ENCODE data around the gene PPP3CA.

Gene PPP3CA

GRCh38 chr4:101348995-101349800, 1.9 kb upstream of the PPP3CA start:
- Histone ChIP-seq H3K79me2 (ENCODE audit: control insufficient read depth, insufficient read depth, low read length, unreplicated experiment) (peaks cover 23% of the 10 kb centered on the region), H3K4me3 (ENCODE audit: low read depth, low read length) (peak overlapping the region; percentile 99), H2AFZ (ENCODE audit: low read length, unreplicated experiment) (no peak overlapping the region), H3K36me3 (ENCODE audit: insufficient read depth, low read length) (no peaks in the 10 kb centered on the region), H3K27ac (ENCODE audit: low read depth, low read length) (peak overlapping the region; percentile 74), H3K27me3 (ENCODE audit: insufficient read depth, low read length) (no peaks in the 10 kb centered on the region), H3K4me1 (ENCODE audit: control insufficient read depth, insufficient read depth, low read length, unreplicated experiment) (peaks cover 20% of the 10 kb centered on the region)

GRCh38 chr4:101348367-101348827, 1.1 kb upstream of the PPP3CA start:
- H2AFZ ChIP-seq (ENCODE audit: low read length, unreplicated experiment), result peak overlapping the region; percentile 88

DNA sequence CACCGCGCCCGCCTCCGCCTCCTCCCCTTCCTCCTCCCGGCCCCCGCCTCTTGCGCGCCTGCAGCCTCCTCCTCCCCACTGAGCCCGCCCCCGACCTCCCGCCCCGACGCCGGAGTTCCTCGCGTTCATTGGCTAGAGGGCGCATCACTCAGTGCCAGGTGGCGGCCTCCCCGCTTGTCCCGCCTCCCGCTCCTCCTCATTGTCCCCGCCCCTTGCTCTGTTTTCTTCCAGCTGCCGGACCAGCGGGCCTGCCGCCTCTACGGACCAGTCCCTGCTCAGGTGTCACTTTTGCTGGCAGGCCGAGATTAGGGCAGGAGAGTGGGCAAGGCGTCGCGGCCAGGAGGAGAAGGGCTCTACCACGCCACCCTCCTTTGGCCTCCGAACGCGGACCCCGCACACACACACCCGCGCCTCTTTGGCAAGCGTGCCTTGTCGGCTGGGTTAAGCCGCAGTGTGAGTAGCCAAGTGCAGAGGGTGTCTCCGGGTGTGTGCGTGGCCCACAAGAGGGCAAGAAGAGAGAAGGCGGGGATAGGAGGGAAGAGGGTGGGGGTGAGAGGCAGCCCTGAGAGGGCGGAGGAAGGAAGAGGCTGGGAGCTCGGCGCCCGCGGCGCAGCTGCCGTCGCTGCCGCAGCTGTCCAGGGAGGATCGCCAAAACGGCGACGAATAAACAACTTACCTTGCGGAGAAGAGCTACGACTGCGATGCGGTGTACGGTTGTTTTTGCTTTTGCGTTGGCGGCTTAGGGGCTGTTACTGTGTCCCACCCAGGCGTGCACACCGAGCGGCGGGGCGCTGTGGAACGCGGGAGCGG, 436 bp upstream of the PPP3CA start:
- Histone ChIP-seq H3K4me1 (ENCODE audit: control insufficient read depth, insufficient read depth, low read length, unreplicated experiment) (peaks cover 27% of the 10 kb centered on the region), H3K4me3 (ENCODE audit: low read depth, low read length) (peak overlapping the region; percentile 99), H3K27ac (ENCODE audit: low read depth, low read length) (peak overlapping the region; percentile 74), H3K36me3 (ENCODE audit: insufficient read depth, low read length) (no peaks in the 10 kb centered on the region), H2AFZ (ENCODE audit: low read length, unreplicated experiment) (peak overlapping the region; percentile 88), H3K27me3 (ENCODE audit: insufficient read depth, low read length) (no peaks in the 10 kb centered on the region), H3K79me2 (ENCODE audit: control insufficient read depth, insufficient read depth, low read length, unreplicated experiment) (peaks cover 37% of the 10 kb centered on the region)

More at GRCh38 chr4:101348367-101348827, 1.1 kb upstream of the PPP3CA start:
- peak overlapping the region; percentile 74 for H3K27ac ChIP-seq (ENCODE audit: low read depth, low read length)
- H3K79me2 ChIP-seq (ENCODE audit: control insufficient read depth, insufficient read depth, low read length, unreplicated experiment), result peaks cover 31% of the 10 kb centered on the region
- H3K4me1 ChIP-seq (ENCODE audit: control insufficient read depth, insufficient read depth, low read length, unreplicated experiment), result peaks cover 24% of the 10 kb centered on the region
- no peaks in the 10 kb centered on the region for H3K27me3 ChIP-seq (ENCODE audit: insufficient read depth, low read length)
- H3K4me3 ChIP-seq (ENCODE audit: low read depth, low read length), result peak overlapping the region; percentile 99
- H3K36me3 ChIP-seq (ENCODE audit: insufficient read depth, low read length), result no peaks in the 10 kb centered on the region

DNA sequence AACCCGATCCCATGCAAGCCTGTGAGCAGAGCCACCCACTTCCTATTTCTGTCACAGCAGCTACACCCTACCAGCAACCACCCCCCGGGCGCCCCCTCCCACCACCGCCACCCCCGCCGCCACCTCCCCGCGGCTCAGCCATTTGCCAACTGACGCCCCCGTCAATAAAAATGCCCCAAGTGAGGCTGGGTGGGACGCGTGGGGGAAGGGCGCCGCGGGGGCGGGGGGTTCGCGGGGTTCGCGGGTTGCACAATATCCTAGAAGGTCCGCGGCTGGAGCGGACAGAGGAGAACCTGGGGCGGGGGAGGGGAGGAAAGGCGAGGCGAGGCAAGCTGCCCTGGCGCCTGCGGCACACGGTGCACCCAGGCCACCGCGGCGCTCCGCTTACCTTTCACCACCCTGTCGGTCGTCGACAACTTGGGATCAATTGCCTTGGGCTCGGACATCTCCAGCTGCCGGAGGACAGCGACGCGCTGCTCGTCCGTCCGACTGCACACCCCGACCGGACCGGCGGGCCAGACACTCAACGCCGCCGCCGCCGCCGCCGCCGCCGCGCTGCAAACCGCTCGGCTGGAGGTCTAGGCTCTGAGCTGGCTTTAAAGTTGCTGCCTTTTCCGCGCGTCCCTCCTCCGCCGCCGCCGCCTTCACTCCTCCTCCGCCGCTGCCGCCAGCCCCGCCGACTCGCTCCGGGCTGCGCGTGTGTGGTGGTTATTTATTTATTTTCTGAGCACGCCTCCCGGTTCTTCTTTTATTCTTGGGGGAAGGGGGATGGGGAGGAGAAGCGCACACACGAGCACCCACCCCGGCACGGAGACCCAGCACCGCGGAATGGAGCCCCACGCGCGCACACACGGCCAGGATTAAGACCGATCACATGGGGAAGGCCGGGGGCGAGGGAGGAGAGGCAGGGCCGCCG, 717 bp downstream of the PPP3CA start:
- Histone ChIP-seq H3K27me3 (ENCODE audit: insufficient read depth, low read length) (no peaks in the 10 kb centered on the region), H3K27ac (ENCODE audit: low read depth, low read length) (peak overlapping the region; percentile 53), H2AFZ (ENCODE audit: low read length, unreplicated experiment) (peak overlapping the region; percentile 55), H3K36me3 (ENCODE audit: insufficient read depth, low read length) (no peaks in the 10 kb centered on the region), H3K79me2 (ENCODE audit: control insufficient read depth, insufficient read depth, low read length, unreplicated experiment) (peaks cover 48% of the 10 kb centered on the region), H3K4me1 (ENCODE audit: control insufficient read depth, insufficient read depth, low read length, unreplicated experiment) (peaks cover 27% of the 10 kb centered on the region), H3K4me3 (ENCODE audit: low read depth, low read length) (peak overlapping the region; percentile 99)

DNA sequence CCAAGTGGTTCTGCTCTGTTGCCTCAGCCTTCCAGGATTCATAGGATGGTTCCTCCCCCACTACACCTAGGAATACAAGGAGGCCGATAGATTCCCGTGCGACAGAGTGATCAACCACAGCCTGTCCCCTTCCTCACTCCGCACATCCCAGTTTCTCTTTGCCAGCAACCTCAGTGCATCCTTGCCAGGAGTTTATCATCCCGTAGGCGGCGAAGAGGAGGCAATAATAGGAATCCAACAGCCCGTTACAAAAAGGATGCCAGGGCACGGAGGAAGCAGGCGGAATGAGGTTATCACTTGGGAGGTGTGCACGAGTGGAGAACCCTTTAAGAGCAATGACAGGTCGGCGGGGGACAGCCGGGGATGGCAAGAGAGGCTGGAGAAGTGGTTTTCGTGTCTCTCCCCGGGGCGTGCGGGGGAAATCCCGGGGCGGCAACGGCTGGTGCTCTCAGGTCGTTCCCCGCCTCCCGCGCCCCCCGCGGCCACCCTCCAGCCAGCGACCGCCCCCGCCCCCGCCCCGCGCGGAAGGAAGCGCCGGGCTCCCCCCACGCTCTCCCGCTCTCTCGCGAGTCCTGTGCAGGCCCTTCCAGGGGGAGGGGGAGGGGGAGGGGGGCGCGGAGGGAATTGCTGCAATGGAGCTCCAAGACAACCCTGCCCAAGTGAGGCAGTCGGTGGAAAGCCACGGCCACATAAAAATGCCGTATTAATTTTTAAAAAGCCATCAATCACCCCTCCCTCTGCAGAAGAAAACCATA, 1.6 kb downstream of the PPP3CA start:
- H3K79me2 ChIP-seq (ENCODE audit: control insufficient read depth, insufficient read depth, low read length, unreplicated experiment), result peaks cover 55% of the 10 kb centered on the region

GRCh38 chr4:101345271-101345595, 2.1 kb downstream of the PPP3CA start:
- Histone ChIP-seq H2AFZ (ENCODE audit: low read length, unreplicated experiment) (peak overlapping the region; percentile 84), H3K27me3 (ENCODE audit: insufficient read depth, low read length) (no peaks in the 10 kb centered on the region), H3K4me1 (ENCODE audit: control insufficient read depth, insufficient read depth, low read length, unreplicated experiment) (peaks cover 32% of the 10 kb centered on the region), H3K36me3 (ENCODE audit: insufficient read depth, low read length) (no peaks in the 10 kb centered on the region), H3K4me3 (ENCODE audit: low read depth, low read length) (peak overlapping the region; percentile 99), H3K27ac (ENCODE audit: low read depth, low read length) (peak overlapping the region; percentile 64; the same call in 1 of the 2 replicates), H3K79me2 (ENCODE audit: control insufficient read depth, insufficient read depth, low read length, unreplicated experiment) (peaks cover 60% of the 10 kb centered on the region)

More for the DNA sequence above, 1.6 kb downstream of the PPP3CA start:
- peak overlapping the region; percentile 64; the same call in 1 of the 2 replicates for H3K27ac ChIP-seq (ENCODE audit: low read depth, low read length)
- H3K27me3 ChIP-seq (ENCODE audit: insufficient read depth, low read length), result no peaks in the 10 kb centered on the region
- no peaks in the 10 kb centered on the region for H3K36me3 ChIP-seq (ENCODE audit: insufficient read depth, low read length)
- H3K4me3 ChIP-seq (ENCODE audit: low read depth, low read length), result peak overlapping the region; percentile 99
- peaks cover 29% of the 10 kb centered on the region for H3K4me1 ChIP-seq (ENCODE audit: control insufficient read depth, insufficient read depth, low read length, unreplicated experiment)
- peak overlapping the region; percentile 84 for H2AFZ ChIP-seq (ENCODE audit: low read length, unreplicated experiment)

- Histone ChIP-seq H3K4me1 (ENCODE audit: control insufficient read depth, insufficient read depth, low read length, unreplicated experiment) (peaks cover 24% of the 10 kb centered on the region), H3K27ac (ENCODE audit: low read depth, low read length) (no peak overlapping the region), H3K27me3 (ENCODE audit: insufficient read depth, low read length) (no peaks in the 10 kb centered on the region), H3K79me2 (ENCODE audit: control insufficient read depth, insufficient read depth, low read length, unreplicated experiment) (peaks cover 84% of the 10 kb centered on the region), H2AFZ (ENCODE audit: low read length, unreplicated experiment) (no peak overlapping the region), H3K4me3 (ENCODE audit: low read depth, low read length) (no peak overlapping the region), H3K36me3 (ENCODE audit: insufficient read depth, low read length) (0 out of 2 replicates have a peak, but pooled peaks cover 3% of the 10 kb centered on the region)
These were observed 8.0 kb downstream of the PPP3CA start for GRCh38 chr4:101339332-101339731.

- Histone ChIP-seq H3K27ac (ENCODE audit: low read depth, low read length) (no peak overlapping the region), H3K4me3 (ENCODE audit: low read depth, low read length) (no peak overlapping the region), H2AFZ (ENCODE audit: low read length, unreplicated experiment) (no peak overlapping the region), H3K79me2 (ENCODE audit: control insufficient read depth, insufficient read depth, low read length, unreplicated experiment) (peaks cover 76% of the 10 kb centered on the region), H3K36me3 (ENCODE audit: insufficient read depth, low read length) (0 out of 2 replicates have a peak, but pooled peaks cover 3% of the 10 kb centered on the region), H3K4me1 (ENCODE audit: control insufficient read depth, insufficient read depth, low read length, unreplicated experiment) (peaks cover 16% of the 10 kb centered on the region), H3K27me3 (ENCODE audit: insufficient read depth, low read length) (no peaks in the 10 kb centered on the region)
These were observed 9.6 kb downstream of the PPP3CA start for GRCh38 chr4:101337688-101338087.

DNA sequence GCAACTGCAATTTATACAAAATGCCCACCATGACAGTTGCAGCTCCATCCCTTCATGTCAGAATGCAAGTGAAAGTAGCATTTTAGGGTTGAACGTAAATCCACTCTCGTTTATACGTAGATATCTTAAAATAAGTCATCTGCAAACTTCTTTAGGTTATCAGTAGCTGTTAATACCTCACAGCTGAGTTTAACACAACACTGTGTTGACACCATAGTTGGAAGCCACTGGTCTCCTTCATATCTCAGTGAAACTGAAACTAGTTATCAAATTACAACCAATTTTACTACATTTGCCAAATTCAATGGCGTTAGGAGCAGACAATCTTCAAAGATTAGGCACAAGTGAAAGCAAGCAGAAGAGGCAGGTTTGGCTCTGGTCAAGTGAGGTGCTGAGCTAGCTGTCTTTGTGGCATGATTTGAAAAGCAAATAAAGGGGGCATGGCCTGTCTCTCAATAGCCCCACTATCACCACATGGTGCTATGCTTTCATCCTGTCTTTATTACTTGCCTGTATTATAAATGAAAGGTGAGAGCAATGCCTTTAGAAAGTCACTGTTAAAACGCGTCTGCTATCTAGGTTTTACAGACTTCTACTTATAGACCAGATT, 12.3 kb downstream of the PPP3CA start:
- H3K4me3 ChIP-seq (ENCODE audit: low read depth, low read length), result no peak overlapping the region
- H3K36me3 ChIP-seq (ENCODE audit: insufficient read depth, low read length), result 0 out of 2 replicates have a peak, but pooled peaks cover 3% of the 10 kb centered on the region
- H3K27me3 ChIP-seq (ENCODE audit: insufficient read depth, low read length), result no peaks in the 10 kb centered on the region
- H3K27ac ChIP-seq (ENCODE audit: low read depth, low read length), result no peak overlapping the region
- peaks cover 78% of the 10 kb centered on the region for H3K79me2 ChIP-seq (ENCODE audit: control insufficient read depth, insufficient read depth, low read length, unreplicated experiment)
- no peak overlapping the region for H2AFZ ChIP-seq (ENCODE audit: low read length, unreplicated experiment)
- H3K4me1 ChIP-seq (ENCODE audit: control insufficient read depth, insufficient read depth, low read length, unreplicated experiment), result peaks cover 11% of the 10 kb centered on the region
